GM19467 (cell line): ENCODE measurements around the gene NTSR1.
"Not testable (repeated sequence)": the region's sequence is repeated elsewhere in the genome, so short reads cannot be mapped to it uniquely, and the experiment has no call there.

Experiments used
- ATAC-seq: cut with Tn5 transposase; IDR thresholded peaks from one replicate; pipeline ENCODE4 v1.9.1; 2021; ENCODE audit warnings: mild to moderate bottlenecking, moderate library complexity; ENCODE audit not compliant: unreplicated experiment

Gene NTSR1

DNA sequence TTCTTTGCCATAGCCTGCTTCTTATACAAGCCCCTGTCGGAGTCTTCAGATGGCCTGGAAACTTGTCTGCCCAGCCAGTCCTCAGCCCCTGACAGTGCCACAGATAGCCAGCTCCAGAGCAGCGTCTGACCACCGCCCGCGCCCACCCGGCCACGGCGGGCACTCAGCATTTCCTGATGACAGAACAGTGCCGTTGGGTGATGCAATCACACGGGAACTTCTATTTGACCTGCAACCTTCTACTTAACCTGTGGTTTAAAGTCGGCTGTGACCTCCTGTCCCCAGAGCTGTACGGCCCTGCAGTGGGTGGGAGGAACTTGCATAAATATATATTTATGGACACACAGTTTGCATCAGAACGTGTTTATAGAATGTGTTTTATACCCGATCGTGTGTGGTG, 36.9 kb upstream of the NTSR1 start:
- ATAC-seq, result no peak

DNA sequence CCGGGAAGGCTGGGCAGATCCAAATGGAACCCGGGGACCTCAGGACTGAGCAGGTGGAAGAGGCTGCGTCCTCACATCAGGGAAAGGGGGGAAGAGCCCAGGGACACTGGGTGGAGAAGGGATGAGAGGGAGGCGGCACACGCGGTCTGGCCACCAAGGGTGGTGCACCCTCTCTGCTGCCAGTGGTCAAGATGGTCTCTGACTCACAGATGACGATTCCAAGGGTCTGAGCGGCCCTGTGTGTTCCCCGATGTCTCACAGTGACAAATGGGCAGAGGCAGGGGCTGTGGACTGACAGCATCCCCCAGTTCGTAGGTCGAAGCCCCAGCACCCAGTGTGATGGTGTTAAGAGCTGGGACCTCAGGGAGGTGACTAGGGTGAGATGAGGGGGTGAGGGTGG, 34.3 kb upstream of the NTSR1 start:
- ATAC-seq, result no peak

GRCh38 chr20:62675156-62675876, 33.3 kb upstream of the NTSR1 start:
- ATAC-seq, result no peak

- ATAC-seq, result no peak
Observed at GRCh38 chr20:62675877-62676260, 32.8 kb upstream of the NTSR1 start.

DNA sequence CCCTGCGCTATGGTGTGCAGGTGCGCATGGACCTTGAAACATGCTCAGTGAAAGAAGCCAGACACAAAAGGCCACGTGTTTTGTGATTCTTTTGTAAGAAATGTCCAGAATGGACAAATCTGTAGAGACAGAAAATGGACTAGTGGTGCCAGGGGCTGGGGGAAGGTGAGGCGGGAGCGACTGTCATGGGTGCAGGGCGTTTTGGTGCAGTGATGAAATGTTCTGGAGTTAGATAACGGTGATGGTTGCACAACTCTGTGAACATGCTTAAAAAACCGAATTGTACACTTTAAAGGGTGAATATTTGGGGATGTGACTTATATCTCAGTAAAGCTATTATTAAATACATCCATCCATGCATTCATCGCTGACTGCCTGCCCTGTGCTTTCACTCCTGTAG, 31.7 kb upstream of the NTSR1 start:
- ATAC-seq, result no peak

GRCh38 chr20:62677678-62678077, 31.0 kb upstream of the NTSR1 start:
- no peak for ATAC-seq

- ATAC-seq, result no peak
Observed at GRCh38 chr20:62678553-62678952, 30.1 kb upstream of the NTSR1 start.

DNA sequence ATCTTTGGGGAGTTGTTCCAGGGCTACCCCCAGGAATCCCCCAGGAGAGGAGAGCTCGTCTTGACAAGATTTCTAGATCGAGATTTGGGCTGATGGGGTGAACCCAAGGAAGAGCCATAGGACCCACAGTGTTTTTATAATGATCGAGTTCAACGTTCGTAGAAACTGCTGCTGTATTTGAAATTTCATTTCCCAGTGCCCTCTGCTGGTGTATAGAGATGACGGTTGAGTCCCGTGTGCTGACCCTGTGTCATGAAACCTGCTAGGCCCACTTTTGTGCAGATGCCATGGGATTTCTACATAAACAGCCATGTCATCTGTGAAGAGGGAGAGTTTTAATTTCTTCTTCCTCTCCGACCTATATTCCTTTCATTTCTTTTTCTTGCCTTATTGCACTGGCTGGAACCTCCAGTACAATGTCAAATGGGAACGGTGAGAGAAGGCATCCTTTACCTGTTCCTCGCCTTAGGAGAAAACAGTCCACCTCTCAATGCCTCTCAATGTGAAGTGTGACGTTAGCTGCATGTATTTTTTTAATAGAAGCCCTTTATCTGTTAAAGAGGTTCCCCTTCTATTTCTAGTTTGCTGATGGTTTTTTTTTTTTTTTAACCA, 28.6 kb upstream of the NTSR1 start:
- ATAC-seq, result no peak

DNA sequence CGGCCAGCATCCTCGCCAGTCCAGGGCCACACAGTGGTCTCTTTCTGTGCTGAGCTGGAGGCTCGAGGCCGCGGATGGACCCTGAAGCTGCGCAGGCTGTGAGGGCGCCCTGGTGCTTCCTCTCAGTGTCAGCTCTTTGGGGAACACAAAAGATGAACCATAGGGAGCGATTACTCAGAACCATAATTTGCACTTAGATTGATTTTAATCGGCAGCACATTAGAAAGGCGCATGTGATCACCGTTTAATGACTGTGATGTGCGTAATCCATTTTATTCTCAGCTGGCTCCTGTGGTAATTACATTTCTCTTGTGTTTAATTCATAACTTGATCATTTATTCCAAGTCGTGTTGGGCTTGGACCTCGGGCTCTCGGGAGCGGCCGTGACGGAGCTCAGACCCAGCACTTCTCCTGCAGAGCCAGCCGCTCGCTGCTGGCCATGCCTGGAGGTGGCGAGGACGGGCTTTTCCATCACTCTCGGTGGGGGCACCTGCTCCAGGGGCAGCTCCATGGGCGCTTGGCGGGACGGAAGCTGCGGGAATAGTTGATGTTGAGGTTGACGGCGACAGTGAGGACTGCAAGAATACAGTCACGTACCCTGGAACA, 25.6 kb upstream of the NTSR1 start:
- ATAC-seq, result no peak

DNA sequence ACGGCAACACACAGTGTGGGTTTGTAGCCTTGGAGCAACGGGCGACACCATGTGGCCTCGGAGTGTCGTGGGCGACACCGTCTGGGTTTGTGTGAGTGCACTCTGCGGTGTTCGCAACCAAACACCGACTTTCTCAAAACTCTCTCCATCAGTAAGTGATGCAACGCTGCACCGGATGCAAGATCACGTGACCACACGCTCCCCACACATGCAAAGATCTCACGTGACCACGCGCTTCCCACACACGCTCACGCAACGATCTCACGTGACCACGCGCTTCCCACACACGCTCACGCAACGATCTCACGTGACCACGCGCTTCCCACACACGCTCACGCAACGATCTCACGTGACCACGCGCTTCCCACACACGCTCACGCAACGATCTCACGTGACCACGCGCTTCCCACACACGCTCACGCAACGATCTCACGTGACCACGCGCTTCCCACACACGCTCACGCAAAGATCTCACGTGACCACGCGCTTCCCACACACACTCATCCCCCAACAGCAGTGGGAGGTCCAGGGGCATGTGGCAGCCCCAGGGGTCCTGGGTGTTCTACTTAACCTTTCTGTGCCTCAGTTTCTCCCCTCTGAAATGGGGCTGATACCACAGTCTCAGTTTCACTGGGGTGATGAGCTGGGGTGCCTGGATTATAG, 24.8 kb upstream of the NTSR1 start:
- not testable (repeated sequence) for ATAC-seq

DNA sequence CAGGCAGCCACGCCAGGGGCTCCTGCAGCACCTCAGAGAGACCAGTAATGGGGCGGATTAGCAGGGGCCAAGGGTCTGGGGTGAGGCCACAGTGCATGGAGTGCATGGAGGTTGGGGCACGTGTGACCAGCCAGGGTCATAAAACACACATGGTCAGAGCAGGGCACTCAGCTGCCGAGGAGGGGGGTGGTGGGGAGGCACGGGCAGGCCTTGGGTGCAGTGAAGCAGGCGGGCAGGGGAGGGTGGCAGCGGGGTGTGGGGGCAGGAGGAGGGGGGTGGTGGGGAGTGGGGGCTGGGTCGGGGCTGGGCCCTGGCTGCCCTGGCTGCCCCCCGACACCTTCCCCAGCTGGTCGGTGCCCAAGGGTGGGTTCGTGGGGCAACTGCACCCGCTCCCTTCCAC, 23.7 kb upstream of the NTSR1 start:
- ATAC-seq, result no peak

DNA sequence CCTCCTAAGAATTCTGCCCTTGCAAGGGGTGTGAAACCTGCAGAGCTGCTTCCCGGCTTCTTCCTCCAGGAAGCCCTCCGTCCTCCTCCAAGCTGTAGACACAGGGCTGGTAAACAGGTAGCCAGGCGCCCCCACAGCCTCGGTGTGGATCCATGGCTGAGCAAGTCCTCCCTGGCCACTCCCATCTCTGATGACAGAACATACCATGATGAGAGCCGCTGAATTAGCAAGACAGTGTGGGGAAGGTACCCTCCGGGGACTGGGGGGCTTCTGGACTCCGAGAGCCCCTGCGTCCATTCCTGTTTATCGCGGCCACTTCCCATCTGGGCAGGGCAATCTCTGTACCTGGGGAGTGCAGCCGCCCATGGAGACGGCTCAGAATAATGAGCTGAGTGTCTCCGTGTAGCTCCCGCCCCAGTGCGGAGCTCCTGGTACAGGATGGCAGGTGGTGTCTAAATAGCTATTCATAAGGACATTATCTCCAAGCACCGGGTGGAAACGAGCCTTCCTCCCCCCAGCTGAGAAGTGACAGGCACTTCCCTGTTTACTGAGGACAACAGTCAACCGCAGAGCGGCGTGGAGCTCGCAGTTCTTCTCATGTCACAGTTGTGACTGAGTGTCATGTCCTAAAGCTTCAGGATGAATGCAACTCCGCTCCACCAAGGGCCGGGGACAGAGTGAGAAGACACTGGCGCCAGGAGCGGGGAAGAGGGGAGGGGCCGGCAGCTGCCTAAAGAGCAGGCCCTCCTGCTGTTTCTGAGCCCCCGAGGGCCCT, 22.7 kb upstream of the NTSR1 start:
- ATAC-seq, result no peak

DNA sequence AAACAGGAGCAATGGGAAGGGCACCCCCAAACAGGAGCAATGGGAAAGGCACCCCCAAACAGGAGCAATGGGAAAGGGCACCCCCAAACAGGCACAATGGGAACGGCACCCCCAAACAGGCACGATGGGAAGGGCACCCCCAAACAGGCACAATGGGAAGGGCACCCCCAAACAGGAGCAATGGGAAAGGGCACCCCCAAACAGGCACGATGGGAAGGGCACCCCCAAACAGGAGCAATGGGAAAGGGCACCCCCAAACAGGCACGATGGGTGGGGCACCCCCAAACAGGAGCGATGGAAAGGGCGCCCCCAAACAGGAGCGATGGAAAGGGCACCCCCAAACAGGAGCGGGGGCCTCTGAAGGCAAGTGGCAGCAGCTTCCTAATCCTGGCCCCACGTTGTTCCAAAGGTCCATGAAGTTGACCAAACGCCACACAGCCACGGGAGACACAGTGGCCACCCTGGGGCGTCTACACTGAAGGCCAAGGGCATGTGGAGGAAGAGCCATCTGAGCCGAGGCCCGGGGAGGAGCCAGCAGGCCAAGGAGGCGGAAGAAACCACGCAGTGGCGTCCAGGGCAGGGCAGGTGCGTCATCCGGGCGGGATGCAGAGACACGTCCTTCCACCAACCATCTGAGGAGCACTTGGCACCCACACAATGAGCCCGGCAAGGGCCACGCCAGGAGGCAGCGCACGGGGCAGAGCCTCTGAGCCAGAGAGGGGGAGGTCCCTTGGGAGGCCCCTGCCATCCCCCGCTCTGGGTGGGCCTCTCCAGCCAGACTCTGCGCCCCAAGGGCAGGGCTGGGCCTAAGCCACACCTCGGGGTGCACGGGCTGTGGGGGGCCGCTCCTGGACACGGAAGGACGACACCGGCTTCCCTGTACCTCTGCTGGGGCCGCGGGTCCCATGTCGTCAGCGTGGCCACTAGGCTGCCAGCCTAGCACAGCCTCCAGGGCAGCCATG, 21.5 kb upstream of the NTSR1 start:
- ATAC-seq, result no peak

DNA sequence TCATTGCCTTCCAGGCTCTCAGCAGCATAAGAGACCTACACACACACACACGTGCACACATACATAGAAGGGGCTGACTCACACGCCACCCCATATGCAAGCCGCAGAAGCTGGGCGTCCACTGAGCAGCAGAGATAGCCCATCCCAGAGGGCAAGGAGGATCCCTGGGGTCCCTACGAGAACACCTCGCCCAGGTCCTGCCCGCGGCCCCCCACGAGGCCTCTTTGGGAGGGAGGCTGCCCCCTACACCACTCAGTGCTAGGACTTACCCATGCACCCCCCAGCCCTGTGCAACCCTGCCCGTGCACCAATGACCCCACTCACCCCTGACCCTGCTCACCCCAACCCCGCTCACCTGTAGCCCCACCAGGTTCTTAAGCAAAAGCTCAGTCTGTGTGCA, 20.6 kb upstream of the NTSR1 start:
- no peak for ATAC-seq

DNA sequence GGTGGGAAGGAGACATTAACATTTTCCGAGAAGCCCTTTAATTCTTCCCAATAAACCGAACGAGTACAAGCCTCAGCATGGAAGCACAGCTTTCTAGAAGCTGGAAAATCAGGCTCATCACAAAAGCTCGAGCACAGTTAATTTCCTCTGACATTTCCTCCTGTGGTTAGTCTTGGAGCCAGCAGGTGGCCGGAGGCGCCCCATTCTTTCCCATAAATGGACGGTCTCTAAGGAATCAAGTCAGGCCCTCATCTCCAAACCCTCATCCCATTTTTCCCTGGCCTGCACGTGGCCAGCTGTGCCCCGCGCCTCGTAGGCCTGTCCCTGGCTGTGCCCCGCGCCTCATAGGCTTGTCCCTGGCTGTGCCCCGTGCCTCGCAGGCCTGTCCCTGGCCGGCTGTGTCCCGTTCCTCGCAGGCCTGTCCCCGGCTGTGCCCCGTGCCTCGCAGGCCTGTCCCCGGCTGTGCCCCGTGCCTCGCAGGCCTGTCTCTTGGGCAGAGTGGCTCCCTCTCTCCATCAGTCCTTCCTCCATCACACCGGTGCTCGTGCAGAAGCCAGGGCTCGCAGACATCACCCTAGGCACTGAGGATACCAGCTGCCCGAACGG, 19.7 kb upstream of the NTSR1 start:
- ATAC-seq, result no peak

- ATAC-seq, result no peak
Observed at GRCh38 chr20:62689861-62690260, 18.8 kb upstream of the NTSR1 start.

DNA sequence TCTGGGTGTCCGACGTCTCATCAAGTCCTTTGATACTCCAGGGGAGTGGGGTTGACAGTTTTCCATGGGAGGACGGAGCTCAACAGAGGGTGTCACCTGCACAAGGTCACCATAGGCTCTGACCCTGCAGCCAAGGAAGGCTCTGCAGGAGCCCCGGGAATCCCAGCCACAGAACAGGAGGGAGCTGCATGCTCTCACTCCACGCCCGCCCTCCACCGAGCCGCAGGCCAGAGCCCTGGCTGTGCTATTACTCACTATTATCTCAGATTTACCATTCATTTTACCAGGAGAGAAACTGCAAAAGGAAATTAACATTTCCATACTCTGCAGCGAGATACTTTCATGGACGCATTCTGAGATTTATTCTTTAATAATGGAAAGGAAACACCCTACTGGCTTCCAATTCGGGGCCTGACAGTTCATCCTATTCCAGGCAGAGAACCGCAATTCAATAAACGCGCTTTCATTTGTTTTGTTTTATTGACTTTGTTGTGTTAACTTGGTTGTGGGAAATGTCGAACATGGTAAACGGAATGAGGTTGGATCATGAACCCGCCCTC, 18.3 kb upstream of the NTSR1 start:
- no peak for ATAC-seq

DNA sequence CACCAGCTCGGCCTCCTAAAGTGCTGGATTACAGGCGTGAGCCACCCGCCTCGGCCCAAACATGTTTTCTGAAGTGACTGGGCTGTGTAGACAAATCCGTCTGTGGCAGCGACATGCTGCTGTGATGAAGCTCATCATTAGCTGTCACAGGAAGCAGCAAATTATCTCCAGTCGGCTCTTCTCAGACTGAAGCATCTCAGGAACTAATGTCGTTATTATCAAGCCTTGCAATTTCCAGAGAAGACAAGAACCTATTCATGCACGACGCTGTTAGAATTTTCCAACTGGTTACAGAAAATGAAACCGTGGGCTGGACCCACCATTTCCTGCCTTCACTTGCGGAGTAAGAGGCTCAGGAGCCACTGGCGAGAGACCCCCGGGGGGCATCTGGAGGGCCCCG, 17.1 kb upstream of the NTSR1 start:
- no peak for ATAC-seq

DNA sequence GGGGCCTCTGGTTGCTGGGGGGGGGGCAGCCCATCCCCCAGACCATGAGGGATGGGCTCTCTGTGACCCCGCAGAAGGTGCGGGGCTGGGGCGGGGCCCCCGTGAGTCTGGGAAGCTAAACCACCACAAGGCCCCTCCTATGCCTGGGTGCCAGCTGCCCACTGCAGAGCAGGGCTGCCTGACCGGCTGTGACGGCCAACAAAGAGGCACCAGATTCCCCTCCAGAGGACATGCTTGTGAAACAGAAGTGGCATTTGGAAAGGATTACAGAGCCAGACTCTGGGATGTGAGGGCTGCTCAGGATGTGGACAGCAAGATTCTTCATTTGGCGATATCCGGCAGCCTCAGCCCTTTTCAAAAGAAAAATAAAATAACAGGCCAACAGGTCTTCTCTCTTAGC, 16.5 kb upstream of the NTSR1 start:
- ATAC-seq, result no peak
